ENCODE data around the gene MORN1.

The MORN1 gene

GRCh38 chr1:2419416-2419815 lies 28.1 kb upstream of the MORN1 start:
- no peak for DNase-seq (ENCODE audit: low read depth in 2 of 2)

GRCh38 chr1:2418791-2419320 lies 27.5 kb upstream of the MORN1 start:
- no peak for DNase-seq (ENCODE audit: low read depth in 2 of 2)

- DNase-seq (ENCODE audit: low read depth in 2 of 2), result no peak
Observed at GRCh38 chr1:2417833-2418225, 26.5 kb upstream of the MORN1 start.

- DNase-seq (ENCODE audit: low read depth in 2 of 2), result no peak
Observed at GRCh38 chr1:2417083-2417832, 25.9 kb upstream of the MORN1 start.

DNA sequence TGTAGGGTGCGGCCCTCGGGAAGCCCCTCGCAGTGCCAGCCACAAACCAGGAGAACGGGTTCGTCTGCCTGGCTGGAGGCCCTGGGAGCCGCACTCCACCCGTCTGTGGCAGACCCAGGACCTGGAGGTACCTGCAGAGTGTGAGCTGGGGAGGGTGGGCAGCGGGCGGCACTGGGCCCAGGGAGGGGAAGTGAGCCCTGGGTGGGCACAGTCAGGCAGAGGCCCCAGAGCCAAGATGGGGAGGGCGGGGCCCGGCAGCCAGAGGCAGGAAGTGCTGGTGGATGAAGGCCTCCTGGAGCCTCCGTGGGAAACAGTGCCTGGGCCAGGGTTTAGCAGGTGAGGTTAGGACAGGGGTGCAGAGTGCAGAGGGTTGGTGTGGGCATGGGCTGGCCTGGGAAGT lies 25.0 kb upstream of the MORN1 start:
- no peak for DNase-seq (ENCODE audit: low read depth in 2 of 2)

DNA sequence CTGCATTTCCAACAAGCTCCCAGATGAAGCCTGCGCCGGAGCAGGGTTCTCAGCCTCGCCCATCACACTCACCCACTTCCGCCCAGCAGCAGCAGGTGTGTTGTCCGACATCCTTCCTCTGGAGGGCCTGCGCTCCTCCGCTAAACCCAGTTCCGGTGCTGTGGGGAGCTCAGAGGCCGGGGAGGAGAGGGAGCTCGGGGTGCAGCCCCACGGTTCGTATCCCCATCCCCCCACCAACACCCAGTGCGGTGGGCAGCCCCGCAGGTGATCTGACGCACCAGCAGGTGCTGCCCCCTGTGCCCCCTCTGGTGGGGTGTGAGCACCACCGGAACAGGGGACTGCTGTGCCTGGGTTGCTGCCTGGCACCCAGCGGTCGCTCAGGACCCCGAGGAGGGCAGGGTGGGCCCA lies 24.5 kb upstream of the MORN1 start:
- DNase-seq (ENCODE audit: low read depth in 2 of 2), result peak in 1 of 2 experiments; percentile 43

GRCh38 chr1:2415337-2415736 lies 24.0 kb upstream of the MORN1 start:
- no peak for DNase-seq (ENCODE audit: low read depth in 2 of 2)

- DNase-seq (ENCODE audit: low read depth in 2 of 2), result peak; percentile 58 to 74
Observed at GRCh38 chr1:2414297-2414958, 23.1 kb upstream of the MORN1 start.

DNA sequence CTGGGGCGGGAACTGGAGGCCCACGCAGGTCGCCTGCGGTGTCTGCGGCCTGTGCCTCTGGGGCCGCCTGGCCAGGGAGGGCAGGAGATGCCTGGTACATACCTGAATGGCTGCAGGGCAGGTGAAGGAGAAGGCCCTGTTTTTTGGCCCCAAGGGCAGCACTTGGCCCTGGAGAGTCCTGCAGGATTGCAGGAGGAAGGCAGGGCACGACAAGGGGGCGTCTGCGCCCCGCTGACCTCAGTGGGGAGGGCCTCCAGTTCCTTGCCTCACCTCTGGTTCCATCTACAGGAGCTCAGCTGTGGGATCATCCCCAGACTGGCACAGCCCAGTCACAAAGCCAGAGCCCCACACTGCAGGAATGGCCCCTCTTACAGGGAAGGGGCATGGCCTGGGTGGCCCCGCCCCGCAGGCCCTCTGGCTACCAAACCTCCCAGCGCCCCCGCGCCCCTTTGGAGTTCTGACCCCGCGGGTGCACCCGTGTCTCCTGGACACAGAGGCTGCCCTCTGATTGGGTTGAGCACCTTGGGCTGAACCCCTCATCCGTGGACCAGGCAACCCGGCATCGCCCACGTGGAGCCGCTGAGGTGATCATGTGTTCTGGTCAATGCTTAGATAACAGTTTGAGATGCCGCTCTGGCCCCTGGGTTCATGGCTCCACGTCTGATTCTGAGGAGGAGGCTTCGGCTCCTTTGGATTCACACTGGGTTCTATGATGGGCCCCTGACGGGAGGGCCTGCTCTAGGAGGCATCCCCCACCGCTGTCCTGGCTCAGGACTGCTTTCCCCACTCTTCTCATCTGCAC lies 22.3 kb upstream of the MORN1 start:
- no peak for DNase-seq (ENCODE audit: low read depth in 2 of 2)

DNA sequence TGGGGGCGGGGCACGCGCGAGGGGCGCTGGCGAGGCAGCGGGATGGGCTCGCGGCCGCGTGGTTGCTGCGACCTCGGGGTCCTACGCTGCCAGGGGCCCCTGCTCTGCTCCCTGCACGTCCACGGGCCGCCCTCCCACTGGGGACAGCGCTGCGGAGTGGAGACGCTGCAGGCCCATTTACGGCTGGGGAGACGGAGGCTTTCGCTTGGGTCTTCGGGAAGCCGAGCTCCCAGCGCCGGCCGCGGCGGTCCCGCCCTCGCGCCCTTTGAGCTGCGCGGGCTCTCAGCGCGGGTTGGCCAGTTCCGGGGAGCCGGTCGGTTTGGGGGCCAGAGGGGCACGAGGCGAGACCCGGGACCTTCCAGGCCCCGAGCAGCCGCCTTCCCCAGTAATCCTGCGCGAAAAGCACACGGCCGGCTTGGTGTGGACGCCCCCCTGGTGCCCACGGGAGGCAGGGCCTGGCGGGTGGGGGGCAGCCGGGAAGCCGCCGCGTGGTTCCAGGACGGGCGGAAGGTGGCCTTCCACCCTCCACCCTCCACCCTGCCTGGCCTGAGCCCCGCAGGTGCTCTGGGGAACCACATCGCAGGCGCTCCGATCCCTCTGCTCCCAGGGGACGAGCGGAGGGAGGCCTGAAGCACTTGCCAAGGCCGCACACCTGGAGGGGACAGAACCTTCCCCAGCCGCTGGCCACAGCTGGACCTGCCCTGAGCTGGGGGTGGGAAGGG lies 21.6 kb upstream of the MORN1 start:
- DNase-seq (ENCODE audit: low read depth in 2 of 2), result no peak

DNA sequence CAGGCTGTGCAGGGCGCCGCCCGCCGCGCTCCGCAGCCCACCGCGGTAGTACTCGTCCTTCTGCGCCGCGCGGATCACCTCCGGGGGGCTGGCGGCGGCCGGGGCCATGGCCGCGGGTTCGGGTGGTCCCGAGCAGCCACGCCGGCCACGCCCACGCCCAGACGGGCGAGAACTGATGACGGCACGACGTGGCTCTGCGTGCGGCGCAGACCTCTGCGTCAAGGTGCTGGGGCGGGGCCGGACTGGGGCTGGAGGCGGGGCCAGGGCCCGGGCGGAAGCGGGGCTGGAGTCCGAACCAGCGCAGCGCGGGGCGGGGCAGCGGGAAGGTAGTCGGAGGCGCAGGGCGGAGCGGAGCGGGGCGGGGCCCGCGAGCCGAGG lies 21.0 kb upstream of the MORN1 start, which contains the start of gene PEX10:
Gene PEX10 (minus strand): TSS at position 170 of the 378 bp plus-strand sequence. CDS start 62 bp downstream, at position 108.
- DNase-seq (ENCODE audit: low read depth in 2 of 2), result peak; percentile 98 to 99

GRCh38 chr1:2411801-2412394 lies 20.5 kb upstream of the MORN1 start:
- no peak for DNase-seq (ENCODE audit: low read depth in 2 of 2)

DNA sequence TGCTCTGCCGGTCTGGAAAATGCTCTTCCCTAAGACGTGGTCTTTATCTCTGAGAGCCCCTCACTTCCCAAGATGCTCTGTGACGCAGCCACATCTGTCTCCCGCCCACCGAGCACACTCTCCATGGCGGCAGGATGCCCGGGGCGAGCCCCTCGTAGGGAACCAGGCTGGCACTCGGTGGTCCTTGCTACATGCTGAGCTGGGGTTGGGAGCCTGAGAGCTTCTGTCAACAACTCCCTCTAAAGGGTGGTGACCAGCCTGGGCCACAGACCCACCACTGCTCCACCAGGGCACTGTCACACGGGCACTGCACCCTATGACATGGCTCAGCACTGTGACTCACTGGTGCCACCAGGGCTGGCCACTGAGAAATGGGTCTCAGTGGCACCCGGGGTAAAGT lies 18.4 kb upstream of the MORN1 start:
- DNase-seq (ENCODE audit: low read depth in 2 of 2), result no peak

DNA sequence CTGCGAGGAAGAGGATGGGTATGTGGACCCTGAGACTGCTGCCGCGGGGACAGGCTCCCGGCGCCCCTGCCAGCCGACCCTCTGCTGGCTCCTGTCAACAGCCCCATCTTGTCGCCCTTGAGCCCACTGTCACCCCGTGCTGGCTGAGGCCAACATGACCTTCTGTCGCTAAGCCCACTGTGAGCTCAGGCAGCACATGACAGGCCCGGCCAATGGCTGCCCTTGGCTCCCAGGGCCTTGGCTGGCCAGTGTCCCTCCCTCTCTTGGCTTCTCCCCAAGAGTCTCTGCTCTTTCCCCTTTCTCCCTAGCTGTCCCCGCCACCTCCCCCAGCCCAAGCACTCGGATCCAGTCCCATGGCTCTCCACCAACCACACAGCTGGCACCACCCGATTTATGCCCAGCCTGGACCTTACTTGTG lies 17.5 kb upstream of the MORN1 start:
- no peak for DNase-seq (ENCODE audit: low read depth in 2 of 2)

GRCh38 chr1:2408456-2408855 lies 17.1 kb upstream of the MORN1 start:
- DNase-seq (ENCODE audit: low read depth in 2 of 2), result no peak

DNA sequence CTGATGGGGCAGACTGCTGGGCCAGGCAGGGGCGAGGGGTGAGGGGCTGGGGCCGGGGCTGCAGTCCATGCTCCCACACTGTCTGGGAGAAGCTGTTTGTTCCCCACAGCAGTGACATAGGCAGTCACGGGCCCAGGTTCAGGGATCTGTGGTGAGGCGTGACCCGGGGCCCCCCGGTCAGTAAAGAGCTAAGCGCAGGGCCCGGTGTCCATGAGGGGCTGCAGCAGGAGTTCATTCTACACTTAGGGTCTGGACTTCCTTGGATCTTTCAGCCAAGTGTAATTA lies 16.6 kb upstream of the MORN1 start:
- DNase-seq (ENCODE audit: low read depth in 2 of 2), result no peak

- DNase-seq (ENCODE audit: low read depth in 2 of 2), result no peak
Observed at GRCh38 chr1:2407166-2407990, 16.0 kb upstream of the MORN1 start.

DNA sequence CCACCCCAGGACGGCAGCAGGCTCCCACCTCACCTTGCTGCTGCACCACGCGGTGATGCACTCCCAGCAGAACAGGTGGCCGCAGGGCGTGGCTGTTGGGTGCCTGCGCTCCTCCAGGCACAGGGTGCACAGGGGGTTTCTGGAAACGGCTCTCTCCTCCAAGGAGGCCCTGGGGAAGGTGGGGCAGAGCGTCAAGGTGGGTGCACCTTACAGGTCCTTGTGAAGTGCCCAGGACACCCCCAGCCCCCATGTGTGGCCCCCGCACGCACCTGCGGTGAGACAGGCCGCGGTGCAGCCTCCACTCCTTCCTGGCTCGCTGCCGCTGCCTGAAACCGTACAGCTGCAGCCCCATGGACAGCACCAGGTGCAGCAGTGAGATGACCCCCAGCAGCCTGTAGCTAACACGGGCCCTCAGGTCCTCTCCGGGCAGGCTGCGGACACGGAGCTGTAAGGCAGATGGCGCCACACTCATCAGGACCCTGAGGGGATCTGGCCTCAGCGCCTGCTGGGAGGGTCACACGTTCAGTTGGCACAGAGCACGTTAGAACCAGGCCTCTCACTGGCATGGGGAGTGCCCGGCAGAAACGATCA lies 15.2 kb upstream of the MORN1 start:
- no peak for DNase-seq (ENCODE audit: low read depth in 2 of 2)

DNA sequence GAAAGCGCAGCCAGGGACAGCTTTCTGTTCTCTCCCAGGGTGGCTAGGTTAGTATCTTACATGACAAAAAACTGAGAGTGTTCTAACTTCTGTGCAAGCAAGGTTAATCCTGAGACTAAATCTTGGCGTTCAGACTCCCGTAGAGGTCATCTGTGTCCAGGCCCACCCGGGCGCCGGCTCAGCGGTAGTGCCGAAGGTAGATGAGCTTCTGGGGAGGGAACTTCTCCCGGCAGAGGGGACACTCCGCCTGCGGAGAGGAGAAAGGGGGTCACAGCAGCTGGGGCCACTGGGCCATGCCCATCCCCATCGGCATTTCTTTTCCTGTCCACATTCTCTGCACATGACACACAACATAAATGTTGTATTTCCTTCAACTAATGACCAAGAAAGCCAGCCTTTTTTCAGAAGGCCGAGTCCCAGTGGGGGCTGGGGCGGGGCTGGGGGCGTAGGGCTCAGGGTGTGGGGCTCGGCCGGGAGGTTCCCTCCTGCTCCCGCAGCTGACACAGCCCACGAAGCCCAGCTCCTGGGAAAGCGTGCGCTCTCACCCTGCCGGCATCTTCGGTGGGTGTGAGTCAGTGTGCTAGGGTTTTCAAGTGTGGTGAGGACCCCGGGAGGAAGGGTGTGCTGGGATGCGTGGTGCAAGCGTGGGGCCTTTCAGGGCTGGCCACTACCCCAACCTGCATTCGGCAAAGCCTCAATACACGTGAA lies 14.4 kb upstream of the MORN1 start:
- DNase-seq (ENCODE audit: low read depth in 2 of 2), result no peak
